GM19372 (cell line): ENCODE measurements around the gene OR7C2.

Experiments
- ATAC-seq: cut with Tn5 transposase; IDR thresholded peaks from one replicate; pipeline ENCODE4 v1.9.1; 2021; ENCODE audit warnings: mild to moderate bottlenecking, low read depth, moderate library complexity; ENCODE audit not compliant: unreplicated experiment

The OR7C2 gene

DNA sequence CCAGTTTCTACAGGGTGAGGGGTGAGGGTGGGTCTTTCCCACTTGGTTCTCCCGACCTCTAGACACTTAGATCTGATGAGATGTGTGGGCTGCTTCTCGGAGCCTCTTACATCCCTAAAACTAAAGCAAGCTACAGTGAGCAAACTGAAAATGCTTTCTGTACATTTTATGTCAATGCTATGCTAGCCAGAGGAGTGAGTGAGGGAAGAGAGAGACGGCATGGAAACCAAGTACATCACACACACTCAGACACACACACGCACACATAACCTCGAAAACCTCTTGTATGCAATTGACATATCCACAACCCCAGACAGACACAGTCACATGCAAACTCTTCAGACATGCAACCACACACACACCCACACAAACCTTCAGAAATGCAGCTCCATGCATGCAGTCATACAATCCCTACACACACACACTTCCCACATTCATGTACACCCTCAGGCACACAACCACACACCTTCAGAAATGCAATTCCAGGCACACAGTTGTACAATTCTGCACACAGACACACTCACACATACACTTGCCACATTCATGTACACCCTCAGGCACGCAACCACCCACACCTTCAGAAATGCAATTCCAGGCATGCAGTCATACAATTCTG is 37.0 kb downstream of the OR7C2 start:
- no peak for ATAC-seq

DNA sequence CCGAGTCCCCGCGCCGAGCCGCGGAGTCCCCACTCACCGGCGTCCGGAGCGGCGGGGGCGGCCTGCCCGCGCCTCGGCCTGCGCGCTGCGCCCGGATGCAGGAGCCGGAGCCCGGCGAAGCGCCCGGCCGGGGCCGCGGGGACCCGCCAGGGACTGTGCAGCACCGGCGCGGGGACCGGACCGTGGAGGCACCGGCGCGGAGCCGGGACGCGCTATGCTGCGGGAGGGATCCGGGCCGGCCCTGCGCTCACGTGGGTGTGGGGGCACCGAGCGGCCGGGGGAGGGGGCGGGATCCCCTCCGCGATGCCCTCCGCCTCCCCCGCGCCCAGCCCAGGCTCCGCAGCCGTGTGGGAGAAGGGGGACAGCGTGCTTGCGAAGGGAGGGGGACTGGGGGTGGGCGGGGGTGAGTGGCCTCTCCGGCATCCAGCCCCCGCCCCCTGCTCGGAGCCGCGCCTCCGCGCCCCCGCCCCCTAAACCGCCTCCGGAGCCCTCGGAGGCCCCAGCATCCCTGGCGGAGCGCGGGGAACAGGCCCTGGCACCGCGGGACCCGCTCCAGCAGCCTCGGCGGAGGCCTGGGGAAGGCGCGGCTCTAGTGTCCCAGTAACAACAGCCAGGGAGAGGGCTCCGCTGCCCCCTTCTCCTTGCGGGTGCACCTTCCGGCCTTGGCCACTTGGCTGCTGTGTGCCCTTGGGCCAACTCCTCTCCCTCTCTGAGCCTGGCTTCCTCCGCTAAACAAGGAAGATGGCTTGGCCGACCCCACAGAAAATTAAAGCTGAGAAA is 38.4 kb downstream of the OR7C2 start, which contains the start of gene SLC1A6:
SLC1A6 (minus strand) TSS at position 389 of the 780 bp plus-strand sequence. CDS start 6,954 bp downstream, outside the sequence.
- ATAC-seq = no peak

DNA sequence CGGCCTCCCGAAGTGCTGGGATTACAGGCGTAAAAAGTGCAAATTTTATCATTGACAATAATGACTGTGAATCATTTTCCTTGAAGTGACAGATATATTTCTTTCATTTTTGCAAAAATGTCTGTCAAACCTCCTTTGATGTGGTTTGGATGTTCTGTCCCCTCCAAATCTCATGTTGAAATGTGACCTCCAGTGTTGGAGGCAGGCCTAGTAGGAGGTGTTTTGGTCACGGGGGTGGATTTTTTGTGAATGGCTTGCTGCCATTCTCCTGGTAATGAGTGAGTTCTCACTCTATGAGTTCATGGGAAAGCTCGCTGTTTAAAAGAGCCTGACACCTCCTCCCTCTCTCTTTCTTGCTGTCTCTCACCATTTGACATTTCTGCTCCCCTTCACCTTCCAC is 43.8 kb downstream of the OR7C2 start:
- ATAC-seq = no peak
